Measurements from ENCODE around the gene MCF2.

DNA sequence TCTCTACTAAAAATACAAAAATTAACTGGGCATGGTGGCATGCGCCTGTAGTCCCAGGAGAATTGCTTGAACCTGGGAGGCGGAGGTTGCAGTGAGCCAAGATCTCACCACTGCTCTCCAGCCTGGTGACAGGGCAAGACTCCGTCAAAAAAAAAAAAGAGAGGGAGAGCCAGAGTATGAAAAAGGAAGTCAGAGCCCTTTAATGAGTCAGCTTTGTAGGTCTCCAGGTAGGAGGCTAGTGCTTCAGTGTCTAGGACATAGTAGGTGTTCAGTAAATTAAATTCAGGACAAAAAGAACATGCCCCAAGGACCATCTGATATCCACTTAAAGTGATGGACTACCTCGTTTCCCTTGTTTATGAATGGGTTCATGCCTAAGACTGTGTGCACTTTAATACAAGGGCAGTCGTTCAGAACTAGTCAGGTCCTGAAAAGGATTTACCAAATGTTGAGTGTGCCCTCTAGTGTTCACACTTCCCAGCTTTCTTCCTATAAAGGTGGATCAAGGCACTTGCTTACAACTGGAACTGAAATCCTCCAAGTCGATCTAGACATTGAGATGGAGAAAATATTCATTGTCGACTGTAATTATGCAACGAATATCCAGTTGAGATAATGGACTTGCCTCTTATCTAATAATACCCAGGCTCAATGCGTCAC lies 148.5 kb downstream of the MCF2 start:
- TF ChIP-seq POLR2A (IDR thresholded peaks at IDR 0.05; ENCODE audit: control extremely low read depth in 1 of 2, low read depth in 2 of 2, low read length in 2 of 2), result no peak
- TF ChIP-seq, protein P1, sequence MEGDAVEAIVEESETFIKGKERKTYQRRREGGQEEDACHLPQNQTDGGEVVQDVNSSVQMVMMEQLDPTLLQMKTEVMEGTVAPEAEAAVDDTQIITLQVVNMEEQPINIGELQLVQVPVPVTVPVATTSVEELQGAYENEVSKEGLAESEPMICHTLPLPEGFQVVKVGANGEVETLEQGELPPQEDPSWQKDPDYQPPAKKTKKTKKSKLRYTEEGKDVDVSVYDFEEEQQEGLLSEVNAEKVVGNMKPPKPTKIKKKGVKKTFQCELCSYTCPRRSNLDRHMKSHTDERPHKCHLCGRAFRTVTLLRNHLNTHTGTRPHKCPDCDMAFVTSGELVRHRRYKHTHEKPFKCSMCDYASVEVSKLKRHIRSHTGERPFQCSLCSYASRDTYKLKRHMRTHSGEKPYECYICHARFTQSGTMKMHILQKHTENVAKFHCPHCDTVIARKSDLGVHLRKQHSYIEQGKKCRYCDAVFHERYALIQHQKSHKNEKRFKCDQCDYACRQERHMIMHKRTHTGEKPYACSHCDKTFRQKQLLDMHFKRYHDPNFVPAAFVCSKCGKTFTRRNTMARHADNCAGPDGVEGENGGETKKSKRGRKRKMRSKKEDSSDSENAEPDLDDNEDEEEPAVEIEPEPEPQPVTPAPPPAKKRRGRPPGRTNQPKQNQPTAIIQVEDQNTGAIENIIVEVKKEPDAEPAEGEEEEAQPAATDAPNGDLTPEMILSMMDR (IDR thresholded peaks at IDR 0.05; ENCODE audit: control extremely low read depth in 1 of 3, insufficient read depth in 1 of 3, low read depth in 1 of 3, low read length in 3 of 3), result peak in 2 of 3 experiments; percentile 46 to 58; a peak in 3 of 4 replicates
- no peak for TF ChIP-seq EP300 (IDR thresholded peaks at IDR 0.05; ENCODE audit: borderline replicate concordance in 1 of 2, low read depth in 2 of 2, low read length in 2 of 2)
- TF ChIP-seq, protein P2, sequence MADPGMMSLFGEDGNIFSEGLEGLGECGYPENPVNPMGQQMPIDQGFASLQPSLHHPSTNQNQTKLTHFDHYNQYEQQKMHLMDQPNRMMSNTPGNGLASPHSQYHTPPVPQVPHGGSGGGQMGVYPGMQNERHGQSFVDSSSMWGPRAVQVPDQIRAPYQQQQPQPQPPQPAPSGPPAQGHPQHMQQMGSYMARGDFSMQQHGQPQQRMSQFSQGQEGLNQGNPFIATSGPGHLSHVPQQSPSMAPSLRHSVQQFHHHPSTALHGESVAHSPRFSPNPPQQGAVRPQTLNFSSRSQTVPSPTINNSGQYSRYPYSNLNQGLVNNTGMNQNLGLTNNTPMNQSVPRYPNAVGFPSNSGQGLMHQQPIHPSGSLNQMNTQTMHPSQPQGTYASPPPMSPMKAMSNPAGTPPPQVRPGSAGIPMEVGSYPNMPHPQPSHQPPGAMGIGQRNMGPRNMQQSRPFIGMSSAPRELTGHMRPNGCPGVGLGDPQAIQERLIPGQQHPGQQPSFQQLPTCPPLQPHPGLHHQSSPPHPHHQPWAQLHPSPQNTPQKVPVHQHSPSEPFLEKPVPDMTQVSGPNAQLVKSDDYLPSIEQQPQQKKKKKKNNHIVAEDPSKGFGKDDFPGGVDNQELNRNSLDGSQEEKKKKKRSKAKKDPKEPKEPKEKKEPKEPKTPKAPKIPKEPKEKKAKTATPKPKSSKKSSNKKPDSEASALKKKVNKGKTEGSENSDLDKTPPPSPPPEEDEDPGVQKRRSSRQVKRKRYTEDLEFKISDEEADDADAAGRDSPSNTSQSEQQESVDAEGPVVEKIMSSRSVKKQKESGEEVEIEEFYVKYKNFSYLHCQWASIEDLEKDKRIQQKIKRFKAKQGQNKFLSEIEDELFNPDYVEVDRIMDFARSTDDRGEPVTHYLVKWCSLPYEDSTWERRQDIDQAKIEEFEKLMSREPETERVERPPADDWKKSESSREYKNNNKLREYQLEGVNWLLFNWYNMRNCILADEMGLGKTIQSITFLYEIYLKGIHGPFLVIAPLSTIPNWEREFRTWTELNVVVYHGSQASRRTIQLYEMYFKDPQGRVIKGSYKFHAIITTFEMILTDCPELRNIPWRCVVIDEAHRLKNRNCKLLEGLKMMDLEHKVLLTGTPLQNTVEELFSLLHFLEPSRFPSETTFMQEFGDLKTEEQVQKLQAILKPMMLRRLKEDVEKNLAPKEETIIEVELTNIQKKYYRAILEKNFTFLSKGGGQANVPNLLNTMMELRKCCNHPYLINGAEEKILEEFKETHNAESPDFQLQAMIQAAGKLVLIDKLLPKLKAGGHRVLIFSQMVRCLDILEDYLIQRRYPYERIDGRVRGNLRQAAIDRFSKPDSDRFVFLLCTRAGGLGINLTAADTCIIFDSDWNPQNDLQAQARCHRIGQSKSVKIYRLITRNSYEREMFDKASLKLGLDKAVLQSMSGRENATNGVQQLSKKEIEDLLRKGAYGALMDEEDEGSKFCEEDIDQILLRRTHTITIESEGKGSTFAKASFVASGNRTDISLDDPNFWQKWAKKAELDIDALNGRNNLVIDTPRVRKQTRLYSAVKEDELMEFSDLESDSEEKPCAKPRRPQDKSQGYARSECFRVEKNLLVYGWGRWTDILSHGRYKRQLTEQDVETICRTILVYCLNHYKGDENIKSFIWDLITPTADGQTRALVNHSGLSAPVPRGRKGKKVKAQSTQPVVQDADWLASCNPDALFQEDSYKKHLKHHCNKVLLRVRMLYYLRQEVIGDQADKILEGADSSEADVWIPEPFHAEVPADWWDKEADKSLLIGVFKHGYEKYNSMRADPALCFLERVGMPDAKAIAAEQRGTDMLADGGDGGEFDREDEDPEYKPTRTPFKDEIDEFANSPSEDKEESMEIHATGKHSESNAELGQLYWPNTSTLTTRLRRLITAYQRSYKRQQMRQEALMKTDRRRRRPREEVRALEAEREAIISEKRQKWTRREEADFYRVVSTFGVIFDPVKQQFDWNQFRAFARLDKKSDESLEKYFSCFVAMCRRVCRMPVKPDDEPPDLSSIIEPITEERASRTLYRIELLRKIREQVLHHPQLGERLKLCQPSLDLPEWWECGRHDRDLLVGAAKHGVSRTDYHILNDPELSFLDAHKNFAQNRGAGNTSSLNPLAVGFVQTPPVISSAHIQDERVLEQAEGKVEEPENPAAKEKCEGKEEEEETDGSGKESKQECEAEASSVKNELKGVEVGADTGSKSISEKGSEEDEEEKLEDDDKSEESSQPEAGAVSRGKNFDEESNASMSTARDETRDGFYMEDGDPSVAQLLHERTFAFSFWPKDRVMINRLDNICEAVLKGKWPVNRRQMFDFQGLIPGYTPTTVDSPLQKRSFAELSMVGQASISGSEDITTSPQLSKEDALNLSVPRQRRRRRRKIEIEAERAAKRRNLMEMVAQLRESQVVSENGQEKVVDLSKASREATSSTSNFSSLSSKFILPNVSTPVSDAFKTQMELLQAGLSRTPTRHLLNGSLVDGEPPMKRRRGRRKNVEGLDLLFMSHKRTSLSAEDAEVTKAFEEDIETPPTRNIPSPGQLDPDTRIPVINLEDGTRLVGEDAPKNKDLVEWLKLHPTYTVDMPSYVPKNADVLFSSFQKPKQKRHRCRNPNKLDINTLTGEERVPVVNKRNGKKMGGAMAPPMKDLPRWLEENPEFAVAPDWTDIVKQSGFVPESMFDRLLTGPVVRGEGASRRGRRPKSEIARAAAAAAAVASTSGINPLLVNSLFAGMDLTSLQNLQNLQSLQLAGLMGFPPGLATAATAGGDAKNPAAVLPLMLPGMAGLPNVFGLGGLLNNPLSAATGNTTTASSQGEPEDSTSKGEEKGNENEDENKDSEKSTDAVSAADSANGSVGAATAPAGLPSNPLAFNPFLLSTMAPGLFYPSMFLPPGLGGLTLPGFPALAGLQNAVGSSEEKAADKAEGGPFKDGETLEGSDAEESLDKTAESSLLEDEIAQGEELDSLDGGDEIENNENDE (IDR thresholded peaks at IDR 0.05; ENCODE audit: insufficient replicate concordance, low read length), result no peak
